ENCODE data around the gene ATP11A. TPM values are rescaled to one million over a fixed set of nuclear protein-coding genes. Genes with fewer than 3 reads are reported as not detected.

ATP11A gene
- total and polyA plus RNA-seq, 2 experiments from 2014 or later: 28.7 to 30.8 TPM

DNA sequence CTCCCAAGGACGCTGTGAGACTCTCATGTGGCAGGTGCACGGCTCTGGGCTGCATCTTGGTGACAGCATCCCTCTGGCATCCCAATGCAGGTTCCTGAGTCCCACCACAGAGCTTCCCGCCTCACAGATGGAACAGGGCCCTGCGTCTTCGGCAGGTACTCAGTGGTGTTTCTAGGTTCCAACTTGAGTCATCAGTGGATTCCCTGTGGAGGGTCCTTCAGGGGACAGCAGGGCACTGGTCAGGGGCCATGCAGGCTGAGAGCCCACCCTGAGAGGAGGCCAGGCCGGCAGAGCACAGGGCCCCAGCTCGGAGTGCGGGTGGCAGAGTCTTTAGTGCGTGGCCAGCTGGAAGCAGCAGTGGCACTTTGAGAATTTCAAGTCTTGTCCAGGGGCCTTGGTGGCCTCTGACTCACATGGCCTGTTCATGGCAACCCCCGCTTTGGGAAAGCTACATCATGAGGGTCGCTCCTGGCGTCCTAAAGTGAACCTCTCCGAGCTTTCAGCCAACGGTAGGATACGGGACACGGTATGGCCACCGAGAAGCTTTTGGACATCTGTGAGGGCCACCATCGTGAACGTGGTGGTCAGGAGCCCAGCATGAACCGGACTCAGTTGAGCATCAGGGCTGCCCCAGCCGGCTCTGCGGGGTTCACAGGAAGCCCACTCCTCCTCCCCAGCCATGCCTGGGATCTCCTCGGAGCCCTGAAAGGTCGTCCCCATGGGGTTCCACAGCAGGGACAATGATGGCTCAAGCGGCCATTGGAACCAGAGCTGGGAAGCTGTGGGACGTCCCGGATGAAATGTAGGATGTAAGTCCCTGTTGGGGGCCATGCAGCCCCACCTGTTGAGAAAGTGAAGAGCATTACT, 207.1 kb downstream of the ATP11A start:
- Histone ChIP-seq H3K4me2 (no peak overlapping the region), H3K9me3 (ENCODE audit: low read depth) (no peaks in the 10 kb centered on the region), H4K20me1 (ENCODE audit: insufficient read depth, poor library complexity, severe bottlenecking) (no peaks in the 10 kb centered on the region), H3K27me3 (no peaks in the 10 kb centered on the region), H3K79me2 (no peaks in the 10 kb centered on the region), H2AFZ (no peak overlapping the region), H3K27ac (no peak overlapping the region), H3K4me3 (no peak overlapping the region), H3K9me2 (replicated peaks; ENCODE audit: insufficient read depth) (no peaks in the 10 kb centered on the region), H3K4me1 (ENCODE audit: insufficient read depth) (peaks cover 21% of the 10 kb centered on the region), H3K36me3 (replicated peaks; ENCODE audit: insufficient read depth, low read depth) (no peaks in the 10 kb centered on the region)
- WGBS (ENCODE audit: low lambda C conversion rate, missing lambda C conversion rate): 95% methylated on average over 26 of the region's 27 CpGs
- TF ChIP-seq EZH2 (IDR thresholded peaks at IDR 0.05; ENCODE audit: borderline replicate concordance) (no peak), EZH2phosphoT487 (IDR thresholded peaks at IDR 0.05; ENCODE audit: low read depth, severe bottlenecking, unreplicated experiment) (no peak)
- TF ChIP-seq, protein P1, sequence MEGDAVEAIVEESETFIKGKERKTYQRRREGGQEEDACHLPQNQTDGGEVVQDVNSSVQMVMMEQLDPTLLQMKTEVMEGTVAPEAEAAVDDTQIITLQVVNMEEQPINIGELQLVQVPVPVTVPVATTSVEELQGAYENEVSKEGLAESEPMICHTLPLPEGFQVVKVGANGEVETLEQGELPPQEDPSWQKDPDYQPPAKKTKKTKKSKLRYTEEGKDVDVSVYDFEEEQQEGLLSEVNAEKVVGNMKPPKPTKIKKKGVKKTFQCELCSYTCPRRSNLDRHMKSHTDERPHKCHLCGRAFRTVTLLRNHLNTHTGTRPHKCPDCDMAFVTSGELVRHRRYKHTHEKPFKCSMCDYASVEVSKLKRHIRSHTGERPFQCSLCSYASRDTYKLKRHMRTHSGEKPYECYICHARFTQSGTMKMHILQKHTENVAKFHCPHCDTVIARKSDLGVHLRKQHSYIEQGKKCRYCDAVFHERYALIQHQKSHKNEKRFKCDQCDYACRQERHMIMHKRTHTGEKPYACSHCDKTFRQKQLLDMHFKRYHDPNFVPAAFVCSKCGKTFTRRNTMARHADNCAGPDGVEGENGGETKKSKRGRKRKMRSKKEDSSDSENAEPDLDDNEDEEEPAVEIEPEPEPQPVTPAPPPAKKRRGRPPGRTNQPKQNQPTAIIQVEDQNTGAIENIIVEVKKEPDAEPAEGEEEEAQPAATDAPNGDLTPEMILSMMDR (IDR thresholded peaks at IDR 0.05; ENCODE audit: poor library complexity): no peak
- no peak for DNase-seq (ENCODE audit: low spot score)

DNA sequence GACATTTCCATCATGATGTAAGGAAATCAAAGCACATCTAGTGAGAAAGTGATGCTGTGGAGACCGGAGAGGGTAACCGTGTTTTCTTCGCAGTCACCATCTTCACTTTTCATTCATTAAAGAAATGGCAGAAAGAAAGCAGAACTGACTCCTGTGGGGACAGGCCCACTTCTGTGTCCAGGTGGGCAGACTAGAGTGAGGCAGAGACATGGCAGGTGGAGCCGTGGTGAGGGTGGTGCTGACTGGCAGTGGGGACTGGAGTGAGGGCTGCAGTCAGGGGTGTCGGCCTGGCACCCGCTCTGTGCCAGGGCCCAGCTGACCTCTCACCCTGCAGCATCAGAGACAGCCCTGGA, 207.7 kb downstream of the ATP11A start:
- 95% methylated on average over 6 of the region's 6 CpGs for WGBS (ENCODE audit: low lambda C conversion rate, missing lambda C conversion rate)
- DNase-seq (ENCODE audit: low spot score): no peak
- Histone ChIP-seq H3K9me3 (ENCODE audit: low read depth) (no peaks in the 10 kb centered on the region), H3K27me3 (no peaks in the 10 kb centered on the region), H2AFZ (no peak overlapping the region), H3K27ac (no peak overlapping the region), H3K4me1 (ENCODE audit: insufficient read depth) (peaks cover 15% of the 10 kb centered on the region), H3K9me2 (replicated peaks; ENCODE audit: insufficient read depth) (no peaks in the 10 kb centered on the region), H3K4me2 (no peak overlapping the region), H3K36me3 (replicated peaks; ENCODE audit: insufficient read depth, low read depth) (no peaks in the 10 kb centered on the region), H3K4me3 (no peak overlapping the region), H4K20me1 (ENCODE audit: insufficient read depth, poor library complexity, severe bottlenecking) (no peaks in the 10 kb centered on the region), H3K79me2 (no peaks in the 10 kb centered on the region)
- TF ChIP-seq EZH2 (IDR thresholded peaks at IDR 0.05; ENCODE audit: borderline replicate concordance) (no peak), EZH2phosphoT487 (IDR thresholded peaks at IDR 0.05; ENCODE audit: low read depth, severe bottlenecking, unreplicated experiment) (no peak)
- TF ChIP-seq, protein P1 (IDR thresholded peaks at IDR 0.05; ENCODE audit: poor library complexity): no peak

DNA sequence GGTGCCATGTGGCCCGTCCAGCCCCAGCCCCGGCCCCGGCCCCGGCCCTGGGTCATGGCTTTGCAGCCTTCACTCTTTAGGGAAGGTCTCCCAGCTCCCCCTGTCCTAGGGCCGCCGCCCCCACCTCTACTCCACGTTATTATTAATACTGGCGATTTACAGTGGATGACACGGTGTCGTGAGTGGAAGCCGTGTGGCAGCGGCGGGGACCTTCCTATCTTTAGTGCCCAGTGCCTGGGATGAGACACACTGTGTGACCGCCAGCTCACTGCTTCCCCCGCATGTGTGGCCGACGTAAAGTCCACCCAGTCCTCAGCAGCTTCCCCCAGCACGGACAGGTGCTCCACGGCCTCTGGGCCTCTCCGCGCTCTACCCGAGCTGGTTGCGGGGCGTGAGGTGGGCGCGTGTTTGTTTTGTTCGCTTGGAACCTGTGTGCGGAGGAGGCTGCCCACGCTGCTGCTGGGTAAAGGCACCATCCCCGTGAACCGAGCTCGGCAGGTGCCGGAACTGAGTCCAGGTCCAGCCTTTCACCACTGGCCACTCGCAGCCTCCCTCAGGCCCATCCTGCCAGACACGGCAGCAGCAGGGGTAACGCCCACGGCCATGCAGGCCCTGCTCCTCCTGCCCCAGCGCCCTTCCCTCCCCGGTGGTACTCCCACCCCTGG, 208.2 kb downstream of the ATP11A start:
- no peak overlapping the region for H2AFZ ChIP-seq
- H3K79me2 ChIP-seq: no peaks in the 10 kb centered on the region
- H3K4me2 ChIP-seq: no peak overlapping the region
- no peak overlapping the region for H3K27ac ChIP-seq
- no peak for DNase-seq (ENCODE audit: low spot score)
- no peak overlapping the region for H3K4me3 ChIP-seq
- no peaks in the 10 kb centered on the region for H3K36me3 ChIP-seq (replicated peaks; ENCODE audit: insufficient read depth, low read depth)
- peaks cover 13% of the 10 kb centered on the region for H3K4me1 ChIP-seq (ENCODE audit: insufficient read depth)
- TF ChIP-seq, protein P1 (IDR thresholded peaks at IDR 0.05; ENCODE audit: poor library complexity): no peak
- TF ChIP-seq EZH2 (IDR thresholded peaks at IDR 0.05; ENCODE audit: borderline replicate concordance): no peak
- TF ChIP-seq EZH2phosphoT487 (IDR thresholded peaks at IDR 0.05; ENCODE audit: low read depth, severe bottlenecking, unreplicated experiment): no peak
- H3K9me2 ChIP-seq (replicated peaks; ENCODE audit: insufficient read depth): no peaks in the 10 kb centered on the region
- no peaks in the 10 kb centered on the region for H4K20me1 ChIP-seq (ENCODE audit: insufficient read depth, poor library complexity, severe bottlenecking)
- H3K9me3 ChIP-seq (ENCODE audit: low read depth): no peaks in the 10 kb centered on the region
- H3K27me3 ChIP-seq: no peaks in the 10 kb centered on the region
- WGBS (ENCODE audit: low lambda C conversion rate, missing lambda C conversion rate): 94% methylated on average over 34 of the region's 39 CpGs
